T47D (cell line): ENCODE measurements around the gene TMEM138.

Experiments
- DNase-seq, 2 experiments: peaks; one replicate each; pipeline versions ENCODE4 v3.0.0 to v3.0.0-alpha.2; 2011 to 2012; ENCODE audit warnings: low read depth in 1 of 2, low spot score in 1 of 2
- JUND ChIP-seq: IDR thresholded peaks from 2 replicates; pipeline ENCODE4 v1.6.1; 2012; ENCODE audit warnings: low read depth
- in situ Hi-C: cut with HindIII; loops from 2 replicates; pipeline ENCODE4 v1.10.0; 2016; ENCODE audit warnings: low sequenced_read_pairs, low pct_unique_long_range_greater_than_20kb

TMEM138 gene

DNA sequence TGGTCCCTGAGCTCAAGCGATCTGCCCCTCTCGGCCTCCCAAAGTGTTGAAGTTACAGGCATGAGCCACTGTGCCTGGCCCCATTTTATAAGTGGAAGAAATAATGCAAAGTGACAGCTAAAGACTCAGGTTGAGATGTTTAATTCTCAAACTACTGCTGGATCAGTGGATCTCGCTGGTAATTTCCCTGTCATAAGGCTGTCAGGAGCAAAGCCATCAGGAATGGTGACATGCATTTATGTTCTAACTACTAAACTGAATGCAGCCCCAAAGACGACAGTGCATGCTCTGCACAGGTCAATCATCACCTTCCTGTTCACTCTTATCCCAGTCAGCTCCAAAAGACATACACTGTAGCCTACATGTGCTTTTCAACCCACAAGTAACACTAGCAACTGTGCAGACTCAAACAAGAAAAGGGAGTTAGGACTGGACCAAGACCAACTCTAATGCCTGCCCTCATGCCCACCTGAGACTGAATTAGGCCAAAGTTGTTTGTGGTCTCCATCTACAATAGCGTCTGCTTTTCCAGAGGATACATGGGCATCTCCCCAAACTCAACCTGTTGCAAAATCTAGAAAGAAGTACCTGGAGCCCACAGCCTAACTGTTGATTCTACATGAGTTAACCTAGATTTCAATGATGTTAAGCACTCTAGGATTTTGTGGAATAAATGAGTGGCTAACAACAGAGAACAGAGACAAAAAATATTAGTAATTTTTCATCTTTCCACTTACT, 45.0 kb downstream of the TMEM138 start:
- TF ChIP-seq JUND = no peak
- in situ Hi-C loops = no loop called here
- DNase-seq = no peak

DNA sequence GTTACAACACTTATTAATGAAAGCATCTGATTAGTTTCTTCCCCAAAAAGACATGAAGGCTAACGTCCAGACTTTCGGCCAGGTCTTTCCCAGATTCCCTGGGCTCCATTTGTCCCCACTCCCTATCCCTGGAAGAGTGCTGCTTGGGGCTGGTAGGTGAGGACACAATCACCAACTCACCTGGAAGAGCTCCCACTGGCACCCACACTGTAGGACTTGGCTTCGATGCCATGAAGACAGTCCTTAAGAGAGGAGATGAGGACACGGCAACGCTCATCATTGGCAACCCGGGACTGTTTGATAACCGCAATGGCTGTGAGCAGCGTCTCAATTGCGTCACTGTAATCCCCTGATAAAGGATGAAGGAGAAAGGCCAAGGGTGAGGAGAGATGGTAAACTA, 49.4 kb downstream of the TMEM138 start:
- in situ Hi-C loops = no loop called here

DNA sequence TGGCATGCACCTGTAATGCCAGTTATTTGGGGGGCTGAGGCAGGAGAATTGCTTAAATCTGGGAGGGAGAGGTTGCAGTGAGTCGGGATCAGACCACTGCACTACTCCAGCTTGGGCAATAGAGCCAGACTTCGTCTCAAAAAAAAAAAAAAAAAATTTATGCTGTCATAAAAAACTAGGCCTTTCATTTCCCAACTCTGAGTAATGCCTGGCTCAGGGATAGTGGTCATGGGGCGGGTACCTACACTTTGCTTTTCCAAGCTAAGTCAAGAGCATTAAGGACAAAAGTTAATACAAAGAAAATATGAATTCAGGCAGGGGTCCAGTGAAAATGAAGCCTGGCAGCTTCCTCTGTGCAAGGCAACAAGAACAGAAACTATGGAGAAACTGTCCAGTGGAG, 51.3 kb downstream of the TMEM138 start:
- no peak for DNase-seq

More for the DNA sequence above, 49.4 kb downstream of the TMEM138 start:
- no peak for DNase-seq
- no peak for TF ChIP-seq JUND

DNA sequence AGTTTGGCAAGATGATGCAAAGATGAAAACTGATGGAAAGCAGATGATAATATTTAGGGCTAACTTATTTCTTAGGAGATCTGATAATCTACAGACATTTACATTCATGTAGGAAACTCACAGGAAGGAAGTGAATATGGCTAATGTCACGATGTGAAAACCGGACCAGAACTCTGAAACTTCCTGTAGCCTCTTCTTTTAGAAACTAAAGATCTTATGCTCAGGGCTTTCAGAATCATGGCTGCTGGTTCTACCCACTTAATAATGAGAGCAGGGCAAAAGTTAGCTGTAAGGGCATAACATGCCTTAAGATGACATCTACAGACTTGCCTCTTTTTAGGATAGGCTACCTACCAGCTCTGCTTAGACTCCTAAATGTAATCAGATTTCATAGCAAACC, 52.4 kb downstream of the TMEM138 start:
- in situ Hi-C loops = no loop called here
- DNase-seq = no peak
- no peak for TF ChIP-seq JUND

More for the DNA sequence above, 51.3 kb downstream of the TMEM138 start:
- no peak for TF ChIP-seq JUND
- in situ Hi-C loops = no loop called here

DNA sequence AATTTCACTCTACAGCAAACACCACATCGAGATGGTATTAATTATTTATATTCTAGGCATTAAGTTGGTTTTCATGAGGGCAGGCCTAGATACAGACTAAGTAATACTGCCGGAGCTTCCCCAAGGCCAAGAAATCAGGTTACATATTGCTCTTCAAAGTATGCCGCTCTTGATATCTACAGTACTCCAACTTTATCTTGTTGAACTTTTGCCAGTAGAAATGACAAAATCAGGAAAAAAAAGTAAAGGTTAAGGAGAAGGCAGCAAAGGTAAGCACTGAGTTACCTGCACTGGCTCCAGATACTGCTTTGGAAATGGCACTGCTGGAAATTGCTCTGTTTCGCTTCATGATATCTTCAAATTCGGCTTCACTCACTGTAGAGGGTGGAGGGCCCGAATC, 53.2 kb downstream of the TMEM138 start:
- in situ Hi-C loops = no loop called here

DNA sequence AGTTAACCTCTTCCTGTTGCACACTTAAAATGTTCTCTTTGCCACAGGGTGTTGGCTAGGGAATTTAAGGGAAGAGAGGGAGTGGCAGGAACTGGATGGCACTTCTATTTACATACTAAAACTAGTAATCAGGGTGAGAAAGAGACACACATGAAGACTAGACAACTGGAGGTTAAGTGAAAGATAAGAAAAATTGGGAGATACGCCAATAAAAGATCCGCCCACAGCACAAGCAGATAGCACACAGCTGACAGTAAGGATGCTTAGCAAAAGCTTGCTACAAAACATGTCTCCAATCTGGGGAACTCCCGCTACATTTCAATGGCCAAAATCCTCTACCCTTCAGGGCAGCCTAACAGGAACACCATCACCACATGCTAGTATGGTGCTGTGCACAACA, 54.8 kb downstream of the TMEM138 start:
- no peak for DNase-seq
- in situ Hi-C loops = no loop called here
- no peak for TF ChIP-seq JUND

More for the DNA sequence above, 53.2 kb downstream of the TMEM138 start:
- no peak for TF ChIP-seq JUND
- DNase-seq = no peak

DNA sequence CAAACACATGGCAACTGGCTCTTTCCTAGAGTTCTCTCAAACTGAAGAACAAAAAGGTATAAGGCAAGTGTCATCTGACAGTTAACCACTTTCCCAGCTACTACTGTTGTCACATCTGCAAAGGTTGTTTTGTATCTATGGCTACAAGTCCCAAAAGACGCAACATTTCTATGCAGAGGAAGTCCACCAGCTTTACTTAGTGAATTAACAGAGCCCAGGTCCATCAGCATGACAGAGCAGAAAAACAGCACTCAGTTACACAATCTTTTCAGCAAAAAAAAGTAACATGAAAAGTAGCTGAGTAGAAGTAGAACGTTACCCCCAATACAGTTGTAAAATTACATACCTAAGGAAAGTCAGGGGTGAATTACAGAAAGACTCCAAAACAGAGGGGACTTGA, 55.5 kb downstream of the TMEM138 start:
- no peak for TF ChIP-seq JUND
- in situ Hi-C loops = no loop called here
- no peak for DNase-seq

DNA sequence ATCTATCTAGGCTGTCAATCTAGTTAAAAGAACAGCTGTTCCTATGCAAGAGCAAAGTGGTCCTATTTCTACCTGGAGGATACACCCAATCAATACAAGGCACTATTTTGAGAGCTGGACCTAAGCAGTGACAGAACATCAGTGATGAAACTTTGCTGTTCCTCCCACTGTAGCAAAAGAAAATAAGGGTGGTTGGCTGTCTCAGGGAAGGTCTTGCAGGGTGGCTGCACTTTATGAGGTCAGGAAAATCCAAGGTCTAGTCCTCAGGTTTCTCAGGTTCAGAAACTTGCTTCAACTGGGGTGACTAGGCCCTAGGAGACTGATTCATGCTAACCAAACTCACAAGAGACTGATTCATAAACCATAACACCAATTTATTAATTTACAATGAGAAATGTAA, 56.0 kb downstream of the TMEM138 start:
- no peak for DNase-seq
- in situ Hi-C loops = no loop called here
- no peak for TF ChIP-seq JUND
